ENCODE results near the gene ADCY9. TPM values are rescaled to one million over a fixed set of nuclear protein-coding genes. Genes with fewer than 3 reads are reported as not detected.

The ADCY9 gene
- total and polyA plus RNA-seq, 2 experiments from 2014 or later = 7.1 to 28.4 TPM

DNA sequence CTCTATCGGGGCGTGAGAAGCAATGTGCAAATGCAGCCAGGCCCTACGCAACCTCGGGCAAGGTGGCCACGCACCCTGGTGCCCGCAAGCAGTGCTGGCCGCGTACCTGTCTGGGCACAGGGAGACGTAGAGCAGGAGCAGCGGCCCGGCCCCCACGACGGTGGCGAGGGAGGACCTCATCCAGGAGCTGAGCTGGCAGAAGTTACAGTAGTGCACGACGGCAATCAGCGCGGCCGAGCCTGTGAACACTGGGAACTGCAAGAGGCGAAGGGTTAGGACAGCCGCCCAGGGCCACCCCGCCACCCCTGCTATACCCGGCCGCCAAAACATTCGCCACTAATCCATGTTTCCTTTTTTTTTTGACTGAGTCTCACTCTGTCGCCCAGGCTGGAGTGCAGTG lies 138.9 kb downstream of the ADCY9 start:
- no peaks in the 10 kb centered on the region for H3K27me3 ChIP-seq
- no peak overlapping the region for H3K27ac ChIP-seq
- H3K36me3 ChIP-seq = no peaks in the 10 kb centered on the region
- TF ChIP-seq CTCF (IDR thresholded peaks at IDR 0.05; ENCODE audit: low read depth, low read length) = no peak
- H3K4me1 ChIP-seq (ENCODE audit: low read depth) = no peaks in the 10 kb centered on the region
- no peak overlapping the region for H3K4me3 ChIP-seq
- no peaks in the 10 kb centered on the region for H3K9me3 ChIP-seq (ENCODE audit: low read depth)
- no peak for DNase-seq (ENCODE audit: low read depth in 1 of 2, low spot score in 1 of 2)

DNA sequence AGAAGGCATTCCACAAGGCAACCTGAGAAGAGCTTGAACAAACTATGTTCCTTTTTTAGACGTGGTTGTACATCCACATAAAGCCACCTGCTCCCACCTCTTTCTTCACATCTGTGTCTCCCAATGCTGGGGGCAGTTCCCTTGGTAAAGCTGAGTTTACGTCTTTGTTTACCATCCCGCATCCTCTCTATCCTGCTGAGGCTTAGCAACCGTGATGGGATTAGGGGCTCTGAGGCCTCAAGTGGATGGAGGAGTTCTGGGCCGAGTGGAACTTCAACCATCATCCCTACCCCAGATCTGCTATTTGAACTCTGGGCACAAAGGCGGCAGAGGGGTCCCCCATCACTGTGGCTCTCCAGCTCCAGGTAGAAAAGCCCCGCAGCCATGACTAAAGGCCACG lies 141.5 kb downstream of the ADCY9 start:
- Histone ChIP-seq H3K27me3 (no peaks in the 10 kb centered on the region), H3K36me3 (no peaks in the 10 kb centered on the region), H3K27ac (no peak overlapping the region), H3K4me1 (ENCODE audit: low read depth) (peaks cover 10% of the 10 kb centered on the region), H3K9me3 (ENCODE audit: low read depth) (no peaks in the 10 kb centered on the region), H3K4me3 (no peak overlapping the region)
- TF ChIP-seq CTCF (IDR thresholded peaks at IDR 0.05; ENCODE audit: low read depth, low read length) = no peak
- DNase-seq (ENCODE audit: low read depth in 1 of 2, low spot score in 1 of 2) = no peak

DNA sequence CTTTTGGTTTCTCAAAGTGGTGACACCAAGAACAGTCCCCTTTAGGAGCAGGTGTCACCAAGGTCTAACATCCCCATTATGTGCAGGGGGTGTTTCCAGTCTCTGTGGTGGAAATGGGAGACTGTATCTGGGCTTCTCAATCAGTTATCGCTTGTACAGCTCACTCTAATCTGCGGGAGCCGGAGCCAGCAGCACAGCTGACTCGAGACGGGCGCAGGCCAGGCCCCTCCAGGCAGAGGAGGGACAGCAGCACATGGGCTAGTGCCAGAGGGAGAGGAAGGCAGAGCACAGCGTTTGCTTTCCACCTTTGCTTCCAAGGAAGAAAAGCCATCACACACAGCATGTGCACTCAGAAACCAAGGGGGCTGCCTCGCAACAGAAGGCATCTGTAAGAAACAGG lies 144.5 kb downstream of the ADCY9 start:
- Histone ChIP-seq H3K27ac (peak overlapping the region; percentile 54), H3K4me3 (no peak overlapping the region), H3K36me3 (no peaks in the 10 kb centered on the region), H3K27me3 (no peaks in the 10 kb centered on the region), H3K9me3 (ENCODE audit: low read depth) (no peaks in the 10 kb centered on the region), H3K4me1 (ENCODE audit: low read depth) (peaks cover 10% of the 10 kb centered on the region)
- peak in 1 of 2 donors; percentile 18 for DNase-seq (ENCODE audit: low read depth in 1 of 2, low spot score in 1 of 2)
- no peak for TF ChIP-seq CTCF (IDR thresholded peaks at IDR 0.05; ENCODE audit: low read depth, low read length)

DNA sequence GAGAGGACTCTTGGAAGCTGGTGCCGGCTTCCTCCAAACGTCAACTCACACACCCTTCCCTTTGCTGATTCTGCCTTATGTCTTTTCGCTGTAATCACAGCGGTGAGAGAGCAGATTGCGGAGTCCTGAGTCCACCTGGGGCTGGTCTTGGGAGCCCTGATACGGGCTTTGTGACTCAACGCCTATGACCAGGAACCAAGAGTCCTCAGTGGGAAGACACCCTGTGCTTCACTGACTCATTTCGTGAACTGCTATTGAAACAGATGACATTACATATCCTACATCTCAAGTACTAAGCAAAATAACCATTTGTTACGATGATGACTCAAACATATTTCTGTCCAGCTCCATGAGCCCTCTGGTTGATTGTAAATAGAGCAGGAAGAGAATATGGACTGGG lies 145.0 kb downstream of the ADCY9 start:
- DNase-seq (ENCODE audit: low read depth in 1 of 2, low spot score in 1 of 2) = peak in 1 of 2 donors; percentile 58
- H3K4me1 ChIP-seq (ENCODE audit: low read depth) = peaks cover 10% of the 10 kb centered on the region
- no peaks in the 10 kb centered on the region for H3K9me3 ChIP-seq (ENCODE audit: low read depth)
- no peak overlapping the region for H3K4me3 ChIP-seq
- no peaks in the 10 kb centered on the region for H3K27me3 ChIP-seq
- no peaks in the 10 kb centered on the region for H3K36me3 ChIP-seq
- peak overlapping the region; percentile 54 for H3K27ac ChIP-seq
- no peak for TF ChIP-seq CTCF (IDR thresholded peaks at IDR 0.05; ENCODE audit: low read depth, low read length)

- TF ChIP-seq CTCF (IDR thresholded peaks at IDR 0.05; ENCODE audit: low read depth, low read length) = no peak
- Histone ChIP-seq H3K4me1 (ENCODE audit: low read depth) (peaks cover 10% of the 10 kb centered on the region), H3K27ac (no peak overlapping the region), H3K27me3 (no peaks in the 10 kb centered on the region), H3K4me3 (no peak overlapping the region), H3K9me3 (ENCODE audit: low read depth) (no peaks in the 10 kb centered on the region), H3K36me3 (peaks cover 3% of the 10 kb centered on the region)
- peak in 1 of 2 donors; percentile 68 for DNase-seq (ENCODE audit: low read depth in 1 of 2, low spot score in 1 of 2)
Observed at GRCh38 chr16:3968551-3968950, 147.7 kb downstream of the ADCY9 start.

DNA sequence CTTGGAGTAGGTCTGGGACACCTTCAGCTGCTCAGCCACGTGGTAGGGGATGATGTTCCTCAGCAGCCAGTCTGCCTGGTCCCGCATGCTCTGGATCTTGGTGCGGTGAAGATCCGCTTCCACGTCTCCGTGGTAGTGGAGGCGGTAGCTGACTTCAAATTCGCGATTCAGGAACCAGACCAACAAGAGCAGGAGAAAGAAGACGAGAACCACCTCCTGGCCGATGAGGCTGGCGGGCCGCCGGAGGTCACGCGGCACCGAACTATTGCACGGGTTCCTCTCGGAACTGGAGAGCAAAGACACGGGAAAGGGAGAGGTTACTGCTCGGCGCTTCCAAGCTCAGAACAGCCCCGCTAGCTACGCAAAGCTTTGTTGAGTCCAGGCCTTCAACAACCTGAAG lies 149.6 kb downstream of the ADCY9 start:
- DNase-seq (ENCODE audit: low read depth in 1 of 2, low spot score in 1 of 2) = no peak
- no peaks in the 10 kb centered on the region for H3K9me3 ChIP-seq (ENCODE audit: low read depth)
- TF ChIP-seq CTCF (IDR thresholded peaks at IDR 0.05; ENCODE audit: low read depth, low read length) = no peak
- no peak overlapping the region for H3K4me3 ChIP-seq
- H3K27ac ChIP-seq = no peak overlapping the region
- peaks cover 3% of the 10 kb centered on the region for H3K36me3 ChIP-seq
- H3K27me3 ChIP-seq = no peaks in the 10 kb centered on the region
- peaks cover 8% of the 10 kb centered on the region for H3K4me1 ChIP-seq (ENCODE audit: low read depth)
